ENCODE data around the gene DNAI1. TPM values are rescaled to one million over a fixed set of nuclear protein-coding genes. Genes with fewer than 3 reads are reported as not detected.

The DNAI1 gene
- polyA plus RNA-seq, 1 donor (not counting 4 experiments of a cell fraction or from before 2014, with no cell fraction given): 0.08 TPM

DNA sequence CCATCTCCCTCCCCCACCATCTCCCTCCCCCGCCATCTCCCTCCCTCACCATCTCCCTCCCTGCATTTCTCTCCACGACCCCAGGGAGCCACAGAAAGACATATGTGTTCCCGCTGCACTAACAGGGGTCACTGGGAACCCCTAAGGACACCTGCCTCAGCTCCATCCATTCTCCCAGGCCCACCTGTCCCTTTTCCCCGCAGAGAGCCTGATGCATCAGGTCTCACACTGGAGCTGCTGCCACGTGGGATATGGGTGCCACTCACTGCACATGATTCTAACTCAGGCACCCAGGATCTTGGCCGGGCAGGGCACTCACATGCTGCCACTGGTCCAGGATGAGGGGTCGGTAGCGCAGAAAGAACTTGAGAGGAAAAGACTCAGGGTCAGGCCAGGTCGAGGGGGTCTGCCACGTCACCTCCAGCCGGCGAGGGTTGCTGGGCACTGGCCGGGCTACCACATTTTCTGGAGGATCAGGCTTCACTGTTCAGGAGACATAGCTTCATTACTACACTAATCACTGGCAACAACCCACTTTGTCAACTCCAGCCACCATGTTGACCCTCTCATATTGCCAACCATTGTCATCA lies 97.4 kb downstream of the DNAI1 start:
- no peak overlapping the region for H3K9ac ChIP-seq (ENCODE audit: control insufficient read depth, extremely low read depth, insufficient read depth, low read length)
- FAIRE-seq (no peak), DNase-seq (ENCODE audit: low read depth, low spot score) (no peak)
- TF ChIP-seq EZH2 (IDR thresholded peaks at IDR 0.05; ENCODE audit: low read length): no peak
- TF ChIP-seq, protein P1, sequence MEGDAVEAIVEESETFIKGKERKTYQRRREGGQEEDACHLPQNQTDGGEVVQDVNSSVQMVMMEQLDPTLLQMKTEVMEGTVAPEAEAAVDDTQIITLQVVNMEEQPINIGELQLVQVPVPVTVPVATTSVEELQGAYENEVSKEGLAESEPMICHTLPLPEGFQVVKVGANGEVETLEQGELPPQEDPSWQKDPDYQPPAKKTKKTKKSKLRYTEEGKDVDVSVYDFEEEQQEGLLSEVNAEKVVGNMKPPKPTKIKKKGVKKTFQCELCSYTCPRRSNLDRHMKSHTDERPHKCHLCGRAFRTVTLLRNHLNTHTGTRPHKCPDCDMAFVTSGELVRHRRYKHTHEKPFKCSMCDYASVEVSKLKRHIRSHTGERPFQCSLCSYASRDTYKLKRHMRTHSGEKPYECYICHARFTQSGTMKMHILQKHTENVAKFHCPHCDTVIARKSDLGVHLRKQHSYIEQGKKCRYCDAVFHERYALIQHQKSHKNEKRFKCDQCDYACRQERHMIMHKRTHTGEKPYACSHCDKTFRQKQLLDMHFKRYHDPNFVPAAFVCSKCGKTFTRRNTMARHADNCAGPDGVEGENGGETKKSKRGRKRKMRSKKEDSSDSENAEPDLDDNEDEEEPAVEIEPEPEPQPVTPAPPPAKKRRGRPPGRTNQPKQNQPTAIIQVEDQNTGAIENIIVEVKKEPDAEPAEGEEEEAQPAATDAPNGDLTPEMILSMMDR (optimal IDR thresholded peaks at IDR 0.05 in 1 of 3, IDR thresholded peaks at IDR 0.05 in 1 of 3, conservative IDR thresholded peaks at IDR 0.05 in 1 of 3; ENCODE audit: extremely low read depth in 1 of 3, insufficient read depth in 2 of 3, low read length in 3 of 3): no peak
- no peak overlapping the region for H2AFZ ChIP-seq (ENCODE audit: control insufficient read depth, low read length)
- no peak overlapping the region for H3K27ac ChIP-seq (ENCODE audit: control insufficient read depth, insufficient read depth, low read length)
- H3K9me3 ChIP-seq (ENCODE audit: control insufficient read depth, low read depth, low read length): no peaks in the 10 kb centered on the region
- H3K4me3 ChIP-seq (ENCODE audit: control insufficient read depth in 2 of 3, extremely low read depth in 1 of 3, insufficient read depth in 2 of 3, low read depth in 1 of 3, low read length in 3 of 3): no peak overlapping the region
- H3K36me3 ChIP-seq (ENCODE audit: control insufficient read depth in 2 of 2, extremely low read depth in 1 of 2, insufficient read depth in 2 of 2, low read length in 2 of 2): no peaks in the 10 kb centered on the region
- no peaks in the 10 kb centered on the region for H3K9me1 ChIP-seq (ENCODE audit: control insufficient read depth, extremely low read depth, insufficient read depth, low read length)
- H3K79me2 ChIP-seq (ENCODE audit: control insufficient read depth, insufficient read depth, low read length): no peaks in the 10 kb centered on the region
- H4K20me1 ChIP-seq (ENCODE audit: control insufficient read depth, extremely low read depth, insufficient read depth, low read length): peaks cover 5% of the 10 kb centered on the region
- dilution Hi-C loops (cut with MboI; ENCODE audit: extremely low pct_ligation_motif_present, low sequenced_read_pairs): no loop called here
- H3K4me1 ChIP-seq (ENCODE audit: control insufficient read depth, extremely low read depth, insufficient read depth, low read length): peaks cover 8% of the 10 kb centered on the region
- no peak overlapping the region for H3K4me2 ChIP-seq (ENCODE audit: control insufficient read depth, extremely low read depth, insufficient read depth, low read depth, low read length)
- peaks cover 50% of the 10 kb centered on the region for H3K27me3 ChIP-seq (ENCODE audit: control insufficient read depth, extremely low read depth, insufficient read depth, low read length)

GRCh38 chr9:34556949-34557348 lies 98.3 kb downstream of the DNAI1 start:
- H3K4me1 ChIP-seq (ENCODE audit: control insufficient read depth, extremely low read depth, insufficient read depth, low read length): peaks cover 8% of the 10 kb centered on the region
- no peak overlapping the region for H2AFZ ChIP-seq (ENCODE audit: control insufficient read depth, low read length)
- H3K9me3 ChIP-seq (ENCODE audit: control insufficient read depth, low read depth, low read length): no peaks in the 10 kb centered on the region
- no peak for FAIRE-seq
- DNase-seq (ENCODE audit: low read depth, low spot score): no peak
- no peak overlapping the region for H3K4me2 ChIP-seq (ENCODE audit: control insufficient read depth, extremely low read depth, insufficient read depth, low read depth, low read length)
- no peak overlapping the region for H3K9ac ChIP-seq (ENCODE audit: control insufficient read depth, extremely low read depth, insufficient read depth, low read length)
- no peak overlapping the region for H3K27ac ChIP-seq (ENCODE audit: control insufficient read depth, insufficient read depth, low read length)
- no peaks in the 10 kb centered on the region for H3K36me3 ChIP-seq (ENCODE audit: control insufficient read depth in 2 of 2, extremely low read depth in 1 of 2, insufficient read depth in 2 of 2, low read length in 2 of 2)
- peaks cover 53% of the 10 kb centered on the region for H3K27me3 ChIP-seq (ENCODE audit: control insufficient read depth, extremely low read depth, insufficient read depth, low read length)
- no peak for TF ChIP-seq EZH2 (IDR thresholded peaks at IDR 0.05; ENCODE audit: low read length)
- TF ChIP-seq, protein P1 (optimal IDR thresholded peaks at IDR 0.05 in 1 of 3, IDR thresholded peaks at IDR 0.05 in 1 of 3, conservative IDR thresholded peaks at IDR 0.05 in 1 of 3; ENCODE audit: extremely low read depth in 1 of 3, insufficient read depth in 2 of 3, low read length in 3 of 3): no peak
- no peaks in the 10 kb centered on the region for H3K79me2 ChIP-seq (ENCODE audit: control insufficient read depth, insufficient read depth, low read length)
- peaks cover 5% of the 10 kb centered on the region for H4K20me1 ChIP-seq (ENCODE audit: control insufficient read depth, extremely low read depth, insufficient read depth, low read length)
- dilution Hi-C loops (cut with MboI; ENCODE audit: extremely low pct_ligation_motif_present, low sequenced_read_pairs): no loop called here
- no peak overlapping the region for H3K4me3 ChIP-seq (ENCODE audit: control insufficient read depth in 2 of 3, extremely low read depth in 1 of 3, insufficient read depth in 2 of 3, low read depth in 1 of 3, low read length in 3 of 3)
- H3K9me1 ChIP-seq (ENCODE audit: control insufficient read depth, extremely low read depth, insufficient read depth, low read length): no peaks in the 10 kb centered on the region
